T-cell (primary cell): ENCODE measurements around the gene DVL2. TPM values are rescaled to one million over a fixed set of nuclear protein-coding genes. Genes with fewer than 3 reads are reported as not detected.

Source experiments
- ATAC-seq, 4 experiments: fragments of 200-7000 bp in 3 of 4; fragments of 150-1000 bp in 1 of 4; cut with Tn5 transposase; replicated peaks in 1 of 4; 1 replicate in 3 of 4; 2 replicates in 1 of 4; pipeline ENCODE4 v1.10.0; 2021; ENCODE audit warnings: moderate library complexity in 3 of 4, mild to moderate bottlenecking in 2 of 4, moderate number of reproducible peaks in 1 of 4
- CTCF ChIA-PET, 2 donors: fragments of 300-600 bp; sonication (Branson Sonifier 250); formaldehyde crosslinking; loops; one replicate each; lab custom pipeline; 2022; ENCODE audit warnings: antibody characterized with exemption in 2 of 2; lab: Charles Lee
- POLR2A ChIA-PET, 2 donors: fragments of 300-600 bp; sonication (Branson Sonifier 250); formaldehyde crosslinking; loops; one replicate each; lab custom pipeline; 2022; ENCODE audit warnings: antibody characterized with exemption in 2 of 2; lab: Charles Lee
- DNase-seq, 35 experiments: peaks; one replicate each; pipeline versions ENCODE4 v3.0.0 to v3.0.0-alpha.2; 2013 to 2023
- H3K27ac ChIP-seq: one replicate; pipeline ENCODE4 v1.5.1; 2013; ENCODE audit warnings: low read length
- H3K27me3 ChIP-seq, 2 experiments: replicated peaks in 1 of 2; 1 replicate in 1 of 2; 2 replicates in 1 of 2; pipeline versions ENCODE4 v1.6.1 to v1.7.0; 2013; ENCODE audit warnings: low read length in 1 of 2, mixed read lengths in 1 of 2; ENCODE audit not compliant: control insufficient read depth in 2 of 2, insufficient read depth in 2 of 2; ENCODE audit errors: extremely low read depth in 1 of 2
- H3K36me3 ChIP-seq, 2 donors: 1 replicate in 1 of 2; 2 replicates in 1 of 2; pipeline versions ENCODE4 v1.6.1 to v1.7.0; 2013; ENCODE audit warnings: low read length in 1 of 2; ENCODE audit not compliant: control insufficient read depth in 2 of 2, insufficient read depth in 1 of 2; ENCODE audit errors: extremely low read depth in 1 of 2
- H3K4me1 ChIP-seq, 2 experiments: 1 replicate in 1 of 2; 2 replicates in 1 of 2; pipeline versions ENCODE4 v1.6.1 to v1.7.0; 2013; ENCODE audit warnings: low read length in 2 of 2, mixed read lengths in 1 of 2; ENCODE audit not compliant: insufficient read depth in 2 of 2, control insufficient read depth in 1 of 2; ENCODE audit errors: extremely low read depth in 1 of 2
- H3K4me3 ChIP-seq, 2 donors: 1 replicate in 1 of 2; 2 replicates in 1 of 2; pipeline versions ENCODE4 v1.5.1 to v1.7.0; 2013; ENCODE audit warnings: mild to moderate bottlenecking in 2 of 2, low read length in 1 of 2, moderate library complexity in 1 of 2; ENCODE audit not compliant: control insufficient read depth in 1 of 2; ENCODE audit errors: extremely low read depth in 1 of 2
- H3K9me3 ChIP-seq: 2 replicates; pipeline ENCODE4 v1.7.0; 2013
- H3K27ac Mint-ChIP-seq, 2 donors: one replicate each; pipeline ENCODE4 v1.8.0; 2020 to 2021; ENCODE audit warnings: mild to moderate bottlenecking in 2 of 2, mixed read lengths in 2 of 2
- H3K27me3 Mint-ChIP-seq, 2 donors: one replicate each; pipeline ENCODE4 v1.8.0; 2021 to 2022; ENCODE audit warnings: mixed read lengths in 2 of 2
- H3K36me3 Mint-ChIP-seq: one replicate; pipeline ENCODE4 v1.8.0; 2021; ENCODE audit warnings: mixed read lengths
- H3K4me1 Mint-ChIP-seq, 3 donors: one replicate each; pipeline ENCODE4 v1.8.0; 2020 to 2022; ENCODE audit warnings: mixed read lengths in 3 of 3, mild to moderate bottlenecking in 1 of 3
- H3K4me3 Mint-ChIP-seq, 3 donors: one replicate each; pipeline ENCODE4 v1.8.0; 2020 to 2022; ENCODE audit warnings: mild to moderate bottlenecking in 3 of 3, mixed read lengths in 3 of 3, moderate library complexity in 3 of 3
- H3K9me3 Mint-ChIP-seq, 3 donors: one replicate each; pipeline ENCODE4 v1.8.0; 2020 to 2022; ENCODE audit warnings: mixed read lengths in 3 of 3
- WGBS: methylation state at CpG from one replicate; pipeline ENCODE4 v1.1.5; 2013; ENCODE audit warnings: missing lambda C conversion rate; ENCODE audit not compliant: insufficient coverage; 5-methylcytosine and 5-hydroxymethylcytosine counted together
- total RNA-seq, 35 experiments: library from RNA in 6 of 35; stranded (reverse) in 6 of 35; fragments of 120-200 nt in 1 of 35; gene quantifications; one replicate each; pipeline versions ENCODE4 v1.2.1 to v1.2.4 and lab custom pipeline; 2013 to 2026

The DVL2 gene
- total RNA-seq, 5 donors from 2014 or later (not counting 1 experiment from before 2014, with no cell fraction given), result 48.2 to 76.3 (median 70.4) TPM

DNA sequence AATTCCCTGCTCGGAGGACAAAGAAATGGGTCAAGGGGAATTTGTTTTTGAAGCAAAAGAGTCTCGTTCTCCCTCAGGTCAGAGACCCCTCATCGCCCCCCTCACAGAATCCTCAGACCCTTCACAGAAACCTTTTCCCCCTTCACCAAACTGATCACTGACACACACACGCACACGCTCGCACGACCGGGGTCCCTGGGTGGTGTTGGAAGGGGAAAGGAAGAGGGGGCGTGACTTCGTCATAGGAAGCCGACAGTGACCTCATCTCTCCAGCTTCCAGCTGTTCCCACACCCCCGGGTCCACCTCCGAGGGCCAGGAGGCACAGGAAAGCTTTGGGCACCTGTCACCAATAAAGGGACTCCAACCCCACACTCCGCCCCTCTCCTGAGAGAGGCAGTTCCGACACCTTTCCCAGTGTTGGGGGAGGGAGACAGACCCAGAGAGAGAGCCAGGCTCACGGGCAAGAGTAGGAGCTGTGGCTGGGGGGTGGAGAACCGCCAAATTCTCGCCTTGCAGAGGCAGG is 56.3 kb downstream of the DVL2 start:
- no peaks in the 10 kb centered on the region for H3K36me3 Mint-ChIP-seq
- Histone ChIP-seq H3K27me3 (peaks cover 10 to 67% of the 10 kb centered on the region in 2 experiments), H3K36me3 (no peaks in the 10 kb centered on the region), H3K4me1 (peaks cover 11 to 31% of the 10 kb centered on the region in 2 experiments), H3K27ac (no peak overlapping the region), H3K4me3 (peak overlapping the region; percentile 32 to 67), H3K9me3 (no peaks in the 10 kb centered on the region)
- ChIA-PET CTCF (interaction anchor here (0.7 to 1.9 kb wide), 5 partner anchors 30 to 175 kb away, joined by 3 to 9 read pairs (median 5); no protein-coding TSS in a partner anchor), POLR2A (interaction anchor here in 1 of 2 donors (0.7 kb wide), 1 partner anchor 137 kb away, joined by 3 read pairs; no protein-coding TSS in a partner anchor)
- H3K27me3 Mint-ChIP-seq, result peaks cover 6 to 14% of the 10 kb centered on the region in 2 donors
- ATAC-seq (peak in 1 of 4 experiments; percentile 14), DNase-seq (no peak)
- WGBS, result 8% methylated on average over 2 of the region's 18 CpGs
- H3K9me3 Mint-ChIP-seq, result no peaks in the 10 kb centered on the region
- H3K27ac Mint-ChIP-seq, result peak overlapping the region in 1 of 2 donors; percentile 9
- H3K4me3 Mint-ChIP-seq, result peak overlapping the region; percentile 60 to 70 (median 67)
- H3K4me1 Mint-ChIP-seq, result peaks cover 9 to 12% (median 11%) of the 10 kb centered on the region in 3 donors

DNA sequence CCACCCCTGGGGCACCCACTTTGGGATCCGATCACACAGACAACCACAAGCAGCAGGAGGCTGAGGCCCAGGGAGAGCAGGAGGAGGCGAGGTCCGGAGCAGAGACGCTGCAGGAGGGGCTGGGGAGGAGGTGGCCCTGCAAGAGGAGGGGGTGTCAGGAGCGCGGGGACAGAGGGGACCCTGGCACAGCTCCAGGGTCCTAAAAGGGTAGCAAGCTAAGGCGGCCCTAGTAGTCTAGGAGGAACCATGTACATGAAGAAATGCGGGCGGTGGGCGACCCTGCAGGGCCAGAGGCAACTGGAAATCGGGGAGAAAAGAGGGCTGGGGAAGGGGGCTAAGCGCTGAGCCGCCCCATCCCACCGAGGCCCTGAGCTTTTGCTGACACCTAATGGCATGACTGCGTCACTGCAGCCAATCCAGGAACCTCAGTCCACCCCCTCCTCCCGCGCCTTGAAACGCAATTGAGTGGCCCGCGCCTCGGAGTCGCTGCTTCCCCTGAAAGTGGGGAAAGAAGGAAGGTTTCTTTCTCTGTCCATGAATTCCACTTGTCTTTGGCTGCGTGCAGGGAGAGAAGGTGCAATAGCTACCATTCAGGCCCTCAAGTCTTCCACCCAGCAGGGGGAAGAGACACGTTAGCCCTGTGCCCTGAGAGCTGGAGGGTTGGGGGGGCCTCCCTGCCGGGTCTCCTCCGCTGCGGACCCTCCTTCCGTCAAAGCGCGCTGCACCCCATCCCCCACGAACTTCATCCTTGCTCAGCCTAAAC is 56.9 kb downstream of the DVL2 start:
- H3K27me3 Mint-ChIP-seq, result peaks cover 6 to 14% of the 10 kb centered on the region in 2 donors
- peaks cover 11 to 31% of the 10 kb centered on the region in 2 experiments for H3K4me1 ChIP-seq
- ChIA-PET CTCF (interaction anchor here (0.8 to 1.9 kb wide), 4 partner anchors 29 to 131 kb away, joined by 3 to 9 read pairs (median 4); no protein-coding TSS in a partner anchor), POLR2A (interaction anchor here in 1 of 2 donors (0.7 kb wide), 1 partner anchor 137 kb away, joined by 3 read pairs; no protein-coding TSS in a partner anchor)
- 15% methylated on average over 5 of the region's 31 CpGs for WGBS
- peak overlapping the region; percentile 32 to 67 for H3K4me3 ChIP-seq
- peaks cover 10 to 67% of the 10 kb centered on the region in 2 experiments for H3K27me3 ChIP-seq
- peak; percentile 82 to 86 (median 84) for ATAC-seq
- H3K9me3 ChIP-seq, result no peaks in the 10 kb centered on the region
- H3K9me3 Mint-ChIP-seq, result no peaks in the 10 kb centered on the region
- peaks cover 9 to 12% (median 11%) of the 10 kb centered on the region in 3 donors for H3K4me1 Mint-ChIP-seq
- H3K36me3 ChIP-seq, result no peaks in the 10 kb centered on the region
- no peak overlapping the region for H3K27ac ChIP-seq
- peak; percentile 26 to 78 (median 53) for DNase-seq
- no peaks in the 10 kb centered on the region for H3K36me3 Mint-ChIP-seq
- H3K4me3 Mint-ChIP-seq, result peak overlapping the region; percentile 60 to 70 (median 67)
- H3K27ac Mint-ChIP-seq, result no peak overlapping the region

DNA sequence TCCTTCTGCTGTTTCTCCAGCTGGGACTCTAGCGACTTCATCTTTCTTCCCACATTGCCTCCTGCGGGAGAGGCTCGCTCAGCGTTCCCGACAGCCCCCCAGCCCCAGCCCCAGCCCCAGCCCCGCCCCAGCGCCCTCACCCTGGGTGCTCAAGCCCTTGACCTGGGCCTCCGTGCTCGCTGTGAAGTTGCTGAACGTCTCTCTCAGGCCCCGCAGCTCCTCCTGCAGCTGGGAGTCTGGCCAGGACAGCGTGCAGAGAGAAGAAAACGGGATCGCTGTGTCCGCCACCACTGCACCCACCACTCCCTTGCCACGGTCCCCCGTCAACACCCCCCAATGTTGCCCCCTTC is 57.5 kb downstream of the DVL2 start:
- peaks cover 6 to 14% of the 10 kb centered on the region in 2 donors for H3K27me3 Mint-ChIP-seq
- ChIA-PET CTCF (interaction anchor here in 1 of 2 donors (1.5 to 1.9 kb wide), 2 partner anchors 37 to 131 kb away, joined by 3 to 9 read pairs; no protein-coding TSS in a partner anchor), POLR2A (no interaction called here)
- H3K9me3 ChIP-seq, result no peaks in the 10 kb centered on the region
- ATAC-seq (no peak), DNase-seq (no peak)
- 50% methylated on average over 12 of the region's 17 CpGs for WGBS
- no peaks in the 10 kb centered on the region for H3K9me3 Mint-ChIP-seq
- peaks cover 10 to 67% of the 10 kb centered on the region in 2 experiments for H3K27me3 ChIP-seq
- H3K4me3 Mint-ChIP-seq, result no peak overlapping the region
- no peak overlapping the region for H3K27ac Mint-ChIP-seq
- no peak overlapping the region for H3K4me3 ChIP-seq
- H3K36me3 Mint-ChIP-seq, result no peaks in the 10 kb centered on the region
- no peak overlapping the region for H3K27ac ChIP-seq
- H3K4me1 ChIP-seq, result peaks cover 11 to 31% of the 10 kb centered on the region in 2 experiments
- peaks cover 9 to 12% (median 11%) of the 10 kb centered on the region in 3 donors for H3K4me1 Mint-ChIP-seq
- H3K36me3 ChIP-seq, result no peaks in the 10 kb centered on the region

DNA sequence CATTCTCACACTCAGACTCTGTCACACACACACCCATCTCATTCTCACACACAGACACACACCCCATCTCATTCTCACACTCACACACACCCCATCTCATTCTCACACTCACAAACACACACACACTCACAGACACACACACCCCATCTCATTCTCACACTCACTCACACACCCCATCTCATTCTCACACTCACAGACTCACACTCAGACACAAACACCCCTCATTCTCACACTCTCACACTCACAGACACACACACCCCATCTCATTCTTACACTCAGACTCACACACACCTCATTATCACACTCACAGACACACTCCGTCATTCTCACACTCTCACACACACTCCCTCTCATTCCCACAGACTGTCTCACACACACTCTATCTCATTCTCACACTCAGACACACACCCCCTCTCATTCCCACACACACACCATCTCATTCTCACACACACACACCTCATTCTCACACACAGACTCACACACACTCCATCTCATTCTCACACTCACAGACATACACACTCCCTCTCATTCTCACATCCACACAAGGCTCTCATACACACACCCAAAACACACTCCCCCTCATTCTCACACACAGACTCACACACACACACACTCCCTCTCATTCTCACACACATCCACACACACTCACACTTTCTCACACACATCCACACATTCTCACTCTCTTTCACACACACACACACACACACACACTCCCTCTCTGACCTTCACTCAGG is 58.0 kb downstream of the DVL2 start:
- ATAC-seq (no peak), DNase-seq (no peak)
- no peak overlapping the region for H3K4me3 ChIP-seq
- Mint-ChIP-seq H3K4me3 (no peak overlapping the region), H3K9me3 (no peaks in the 10 kb centered on the region), H3K4me1 (peaks cover 9 to 12% (median 11%) of the 10 kb centered on the region in 3 donors), H3K36me3 (no peaks in the 10 kb centered on the region), H3K27me3 (peaks cover 6 to 14% of the 10 kb centered on the region in 2 donors), H3K27ac (no peak overlapping the region)
- peaks cover 10 to 67% of the 10 kb centered on the region in 2 experiments for H3K27me3 ChIP-seq
- CTCF ChIA-PET, result no interaction called here
- 100% methylated on average over 1 of the region's 1 CpG for WGBS
- H3K27ac ChIP-seq, result no peak overlapping the region
- no peaks in the 10 kb centered on the region for H3K36me3 ChIP-seq
- no peaks in the 10 kb centered on the region for H3K9me3 ChIP-seq
- POLR2A ChIA-PET, result no interaction called here
- peaks cover 11 to 31% of the 10 kb centered on the region in 2 experiments for H3K4me1 ChIP-seq

Other genes with a start within 250 kb of the DVL2 start
- gene ALOX12, start 238.5 kb downstream of the DVL2 start, total RNA-seq, result under 1 TPM in 3 of 5 donors, not detected in 2; 0.12 to 0.78 (median 0.13) TPM
- gene RNASEK, start 221.9 kb downstream of the DVL2 start, total RNA-seq, result 100 to 1,000 TPM in 4 of 5 donors, 10 to 100 TPM in 1; 98.3 to 160 (median 133) TPM
- under 1 TPM in 1 of 5 donors, not detected in 4; 0.53 TPM for gene BCL6B, start 211.5 kb downstream of the DVL2 start, total RNA-seq
- gene SLC16A13, start 198.5 kb downstream of the DVL2 start, total RNA-seq, result 10 to 100 TPM in 3 of 5 donors, 1 to 10 TPM in 2; 3.8 to 17.6 (median 15.4) TPM
- 1 to 10 TPM; 1.4 to 2.2 (median 1.8) TPM for gene SLC16A11, start 190.4 kb downstream of the DVL2 start, total RNA-seq
- gene CLEC10A, start 154.3 kb downstream of the DVL2 start, total RNA-seq, result not detected
- under 1 TPM in 4 of 5 donors, not detected in 1; 0.25 to 0.55 (median 0.47) TPM for gene ASGR2, start 119.7 kb downstream of the DVL2 start, total RNA-seq
- 1 to 10 TPM in 2 of 5 donors, under 1 TPM in 3; 0.60 to 1.8 (median 0.82) TPM for gene ASGR1, start 55.1 kb downstream of the DVL2 start, total RNA-seq
- 10 to 100 TPM in 2 of 5 donors, 1 to 10 TPM in 3; 8.1 to 13.6 (median 9.3) TPM for gene DLG4, start 14.7 kb downstream of the DVL2 start, total RNA-seq
- 100 to 1,000 TPM; 275 to 424 (median 385) TPM for gene ACADVL, start 14.6 kb downstream of the DVL2 start, total RNA-seq
- 10 to 100 TPM; 13.3 to 51.6 (median 43.5) TPM for gene PHF23, start 4.9 kb upstream of the DVL2 start, total RNA-seq
- 100 to 1,000 TPM; 197 to 278 (median 276) TPM for gene GABARAP, start 7.9 kb upstream of the DVL2 start, total RNA-seq
- 100 to 1,000 TPM; 109 to 131 (median 125) TPM for gene CTDNEP1, start 17.2 kb upstream of the DVL2 start, total RNA-seq
- 10 to 100 TPM; 29.8 to 35.9 (median 33.3) TPM for gene ELP5, start 17.7 kb upstream of the DVL2 start, total RNA-seq
- 1 to 10 TPM; 2.4 to 5.9 (median 2.9) TPM for gene CLDN7, start 28.0 kb upstream of the DVL2 start, total RNA-seq
- under 1 TPM in 1 of 5 donors, not detected in 4; 0.06 TPM for gene SLC2A4, start 47.2 kb upstream of the DVL2 start, total RNA-seq
- under 1 TPM in 4 of 5 donors, not detected in 1; 0.20 to 0.57 (median 0.45) TPM for gene YBX2, start 60.1 kb upstream of the DVL2 start, total RNA-seq
- gene EIF5A, start 73.1 kb upstream of the DVL2 start, total RNA-seq, result 100 to 1,000 TPM; 286 to 481 (median 306) TPM
- 100 to 1,000 TPM; 114 to 129 (median 125) TPM for gene GPS2, start 80.8 kb upstream of the DVL2 start, total RNA-seq
- 10 to 100 TPM; 49.5 to 90.2 (median 80.0) TPM for gene NEURL4, start 94.8 kb upstream of the DVL2 start, total RNA-seq
- gene ACAP1, start 102.0 kb upstream of the DVL2 start, total RNA-seq, result 100 to 1,000 TPM; 531 to 781 (median 649) TPM
- 1 to 10 TPM; 2.4 to 7.3 (median 4.8) TPM for gene KCTD11, start 117.6 kb upstream of the DVL2 start, total RNA-seq
- not detected for gene TMEM95, start 120.6 kb upstream of the DVL2 start, total RNA-seq
- 10 to 100 TPM in 3 of 5 donors, 1 to 10 TPM in 2; 5.7 to 18.3 (median 16.0) TPM for gene TNK1, start 146.6 kb upstream of the DVL2 start, total RNA-seq
- 100 to 1,000 TPM; 101 to 145 (median 140) TPM for gene PLSCR3, start 160.0 kb upstream of the DVL2 start, total RNA-seq
- gene TMEM256, start 169.6 kb upstream of the DVL2 start, total RNA-seq, result 10 to 100 TPM; 28.7 to 48.9 (median 45.6) TPM
- gene NLGN2, start 173.3 kb upstream of the DVL2 start, total RNA-seq, result 1 to 10 TPM; 6.8 to 8.9 (median 8.4) TPM
- not detected for gene SPEM1, start 185.8 kb upstream of the DVL2 start, total RNA-seq
- not detected for gene SPEM2, start 191.1 kb upstream of the DVL2 start, total RNA-seq
- gene SPEM3, start 194.3 kb upstream of the DVL2 start, total RNA-seq, result not detected
- 10 to 100 TPM in 3 of 5 donors, 1 to 10 TPM in 2; 8.8 to 26.9 (median 23.5) TPM for gene TMEM102, start 200.9 kb upstream of the DVL2 start, total RNA-seq
- gene FGF11, start 205.0 kb upstream of the DVL2 start, total RNA-seq, result 1 to 10 TPM; 2.4 to 4.2 (median 3.3) TPM
- 10 to 100 TPM in 3 of 5 donors, 1 to 10 TPM in 2; 6.6 to 12.0 (median 11.0) TPM for gene CHRNB1, start 210.5 kb upstream of the DVL2 start, total RNA-seq
- 10 to 100 TPM; 64.0 to 86.6 (median 82.7) TPM for gene ZBTB4, start 245.1 kb upstream of the DVL2 start, total RNA-seq
- gene SLC35G6, start 246.9 kb upstream of the DVL2 start, total RNA-seq, result not detected
- 100 to 1,000 TPM; 198 to 444 (median 212) TPM for gene POLR2A, start 249.8 kb upstream of the DVL2 start, total RNA-seq